GM21717 (cell line): ENCODE measurements around the gene TAF9.
"Not testable (repeated sequence)": the region's sequence is repeated elsewhere in the genome, so short reads cannot be mapped to it uniquely, and the experiment has no call there.

Experiments used
- ATAC-seq: cut with Tn5 transposase; IDR thresholded peaks from one replicate; pipeline ENCODE4 v1.9.1; 2021; ENCODE audit warnings: mild to moderate bottlenecking, moderate library complexity; ENCODE audit not compliant: unreplicated experiment

TAF9 gene

GRCh38 chr5:69369340-69370121 is at the start of gene TAF9, which contains the start of the genes AK6 and RAD17:
TAF9 (minus strand) TSS chr5:69369520; CDS start chr5:69365737, 3,783 bp downstream.
AK6 (minus strand) TSS chr5:69369520; CDS start chr5:69369490, 30 bp downstream.
RAD17 (plus strand) TSS chr5:69369818; CDS start chr5:69372209, 2,391 bp downstream.
- ATAC-seq: peak; percentile 92

- no peak for ATAC-seq
These were observed 49.2 kb upstream of the TAF9 start for GRCh38 chr5:69418554-69418953.

DNA sequence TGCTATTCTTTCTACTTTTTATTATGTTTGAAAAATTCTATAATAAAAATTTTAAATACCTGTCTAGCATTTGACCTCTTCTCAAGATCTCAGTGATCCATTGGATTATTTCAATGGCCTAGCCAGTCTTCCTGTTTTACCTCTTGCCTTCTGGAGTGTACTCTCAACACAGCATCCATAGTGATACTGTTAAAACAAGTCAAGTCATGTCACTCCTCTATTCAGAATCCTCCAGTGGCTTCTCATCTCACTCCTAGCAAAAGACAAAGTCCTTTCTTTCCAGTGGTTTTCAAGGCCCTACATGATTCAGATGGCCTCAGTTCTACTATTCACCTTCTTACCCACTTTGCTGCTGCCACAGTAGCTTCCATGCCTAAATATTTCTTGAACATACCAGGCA is 47.4 kb upstream of the TAF9 start:
- no peak for ATAC-seq

- no peak for ATAC-seq
These were observed 46.9 kb upstream of the TAF9 start for GRCh38 chr5:69416180-69416579.

DNA sequence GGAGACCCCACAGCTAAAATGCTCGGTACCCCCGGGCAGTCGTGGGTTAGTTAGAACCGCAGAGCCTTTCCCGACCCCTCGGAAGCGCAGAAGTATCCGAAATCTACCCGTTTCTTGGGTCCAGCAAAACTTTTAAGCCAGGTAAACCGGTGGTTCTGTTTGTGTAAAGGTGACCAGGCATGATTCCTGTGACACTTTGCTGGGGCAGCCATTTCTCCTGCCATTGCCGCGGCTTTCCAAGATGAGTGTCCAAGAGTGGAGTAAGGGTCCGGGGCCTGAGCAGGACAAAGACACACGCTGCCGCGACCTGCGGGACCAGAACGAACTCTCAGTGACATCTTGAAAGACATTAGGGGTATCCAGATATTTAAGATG is 46.3 kb upstream of the TAF9 start:
- ATAC-seq: no peak

- no peak for ATAC-seq
These were observed 45.7 kb upstream of the TAF9 start, which contains the start of gene MARVELD2 for GRCh38 chr5:69414885-69415583. MARVELD2 (plus strand) TSS chr5:69415116; CDS start chr5:69419386, 4,270 bp downstream.

DNA sequence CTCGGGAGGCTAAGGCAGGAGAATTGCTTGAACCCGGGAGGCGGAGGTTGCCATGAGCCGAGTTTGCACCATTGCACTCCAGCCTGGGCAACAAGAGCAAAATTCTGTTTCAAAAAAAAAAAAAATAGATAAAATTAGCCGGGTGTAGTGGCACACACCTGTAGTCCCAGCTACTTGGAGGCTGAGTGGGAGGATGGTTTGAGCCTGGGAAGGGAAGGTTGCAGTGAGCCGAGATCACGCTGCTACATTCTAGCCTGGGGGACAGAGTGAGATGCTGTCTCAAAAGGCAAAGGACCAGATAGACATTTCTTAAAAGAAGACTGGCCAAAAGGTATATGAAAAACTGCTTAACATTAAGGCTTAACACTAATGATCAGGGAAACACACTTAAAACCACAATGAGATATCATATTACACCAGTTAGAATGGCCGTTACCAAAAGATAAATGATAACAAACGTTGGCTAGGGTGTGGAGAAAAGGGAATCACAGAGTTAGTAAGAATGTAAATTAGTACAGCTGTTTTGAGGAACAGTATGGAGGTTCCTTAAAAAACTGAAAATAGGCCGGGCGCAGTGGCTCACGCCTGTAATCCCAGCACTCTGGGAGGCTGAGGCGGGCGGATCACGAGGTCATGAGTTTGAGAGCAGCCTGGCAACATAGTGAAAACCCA is 35.5 kb upstream of the TAF9 start:
- ATAC-seq: no peak

DNA sequence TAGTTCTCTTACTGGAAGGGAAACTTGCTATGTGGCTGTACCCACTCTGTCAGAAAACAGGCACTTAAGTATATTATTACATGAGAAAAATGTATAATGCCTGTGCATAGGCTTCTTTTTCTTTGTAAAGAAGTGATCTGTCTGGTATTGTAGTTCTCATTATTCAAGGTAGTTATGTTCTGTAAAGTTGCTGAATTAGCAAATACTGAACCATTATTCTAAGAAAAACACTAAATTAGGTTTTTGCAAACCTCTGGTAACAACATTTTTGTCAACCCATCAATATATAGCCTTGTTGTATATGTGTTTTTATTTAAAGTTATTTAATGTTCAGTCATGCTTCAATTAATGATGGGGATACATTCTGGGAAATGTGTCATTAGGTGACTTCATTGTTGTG is 9.1 kb upstream of the TAF9 start:
- no peak for ATAC-seq

DNA sequence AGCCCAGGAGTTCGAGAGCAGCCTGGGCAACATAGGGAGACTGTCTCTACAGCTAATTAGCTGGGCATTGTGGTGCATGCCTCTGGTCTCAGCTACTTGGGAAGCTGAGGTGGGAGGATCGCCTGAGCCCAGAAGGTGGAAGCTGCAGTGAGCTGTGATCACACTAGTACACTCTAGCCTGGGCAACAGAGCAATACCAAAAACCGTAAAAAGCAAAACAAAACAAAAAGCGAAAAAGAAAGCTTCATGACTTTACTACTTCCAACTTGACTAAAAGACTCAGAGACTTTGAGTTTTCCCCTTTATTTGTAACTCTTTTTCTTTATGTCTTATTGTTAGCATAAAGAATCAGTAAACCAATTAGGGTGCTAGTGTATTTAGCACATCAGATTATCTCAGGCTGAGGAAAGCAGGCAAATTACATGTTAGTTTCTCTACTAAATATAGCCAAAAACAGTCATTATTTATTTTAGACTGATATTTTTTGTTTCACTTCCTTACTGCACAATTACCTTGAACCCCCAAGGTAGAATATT is 5.7 kb upstream of the TAF9 start:
- ATAC-seq: peak; percentile 68

DNA sequence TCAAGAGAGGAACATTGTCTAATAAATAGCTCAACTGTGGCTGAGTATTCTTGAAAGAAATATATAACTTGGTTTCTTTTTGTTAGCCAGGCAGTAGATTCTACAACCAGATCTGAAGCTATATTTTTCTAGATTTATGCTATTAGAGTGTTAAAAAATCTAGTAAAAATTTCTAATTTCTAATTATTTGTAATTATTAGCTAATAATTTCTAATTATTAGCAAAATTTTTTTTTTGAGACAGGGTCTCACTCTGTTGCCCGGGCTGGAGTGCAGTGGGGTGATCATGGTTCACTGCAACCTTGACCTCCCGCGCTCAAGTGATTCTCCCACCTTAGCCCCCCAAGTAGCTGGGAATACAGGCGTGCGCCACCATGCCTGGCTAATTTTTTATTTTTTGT is 3.1 kb upstream of the TAF9 start:
- no peak for ATAC-seq

DNA sequence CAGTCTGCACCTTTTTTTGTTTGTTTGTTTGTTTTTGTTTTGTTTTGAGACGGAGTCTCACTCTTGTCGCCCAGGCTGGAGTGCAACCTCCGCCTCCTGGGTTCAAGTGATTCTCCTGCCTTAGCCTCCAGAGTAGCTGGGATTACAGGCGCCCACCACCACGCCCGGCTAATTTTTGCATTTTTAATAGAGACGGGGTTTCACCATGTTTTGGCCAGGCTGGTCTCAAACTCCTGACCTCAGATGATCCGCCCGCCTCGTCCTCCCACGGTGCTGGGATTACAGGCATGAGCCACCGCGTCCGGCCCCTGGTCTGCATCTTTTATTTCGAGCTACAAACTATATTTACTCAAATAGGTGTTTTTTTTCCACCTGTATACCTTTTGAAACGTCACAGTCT is 1.0 kb upstream of the TAF9 start:
- ATAC-seq: not testable (repeated sequence)

DNA sequence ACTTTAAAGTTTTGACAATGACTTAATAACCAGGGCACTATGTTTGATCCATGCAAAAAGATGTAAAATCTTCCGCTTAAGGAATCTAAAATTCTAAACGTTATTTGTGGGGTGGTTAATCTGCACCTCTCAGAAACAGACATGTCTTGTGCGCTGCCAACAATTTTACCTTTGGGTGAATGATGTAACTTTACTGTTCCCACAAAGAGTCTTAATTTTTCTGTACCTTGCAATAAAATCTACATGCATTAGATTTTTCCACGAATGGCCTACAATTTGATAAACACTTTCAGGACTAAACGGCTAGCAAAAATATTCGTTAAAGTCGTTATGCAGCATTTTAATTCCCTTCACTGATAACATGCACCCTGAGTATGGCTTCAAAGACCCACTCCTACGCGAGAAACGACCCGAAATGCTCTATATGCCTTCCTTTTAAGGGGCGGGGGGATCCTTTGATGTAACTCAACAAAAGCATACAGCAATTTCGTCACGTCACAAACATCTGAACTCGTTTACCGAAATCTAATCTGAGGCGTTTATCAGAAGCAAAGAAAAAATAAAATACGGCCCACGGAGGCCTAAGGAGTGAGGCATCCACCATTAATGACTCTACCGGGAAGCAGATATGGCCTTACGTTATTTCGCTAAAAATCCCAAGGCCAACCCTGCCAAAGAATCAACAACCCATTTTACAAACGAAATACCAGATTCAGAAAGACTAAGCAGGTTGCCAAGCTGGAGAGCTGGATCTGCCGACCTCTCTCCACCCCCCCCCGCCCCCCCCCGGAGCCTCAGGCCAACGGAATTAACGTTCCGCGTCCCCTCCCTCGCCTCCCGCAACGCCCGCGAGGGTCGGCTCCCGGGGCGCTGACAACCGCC is 621 bp downstream of the TAF9 start:
- peak; percentile 1 for ATAC-seq

GRCh38 chr5:69367697-69368279 is 1.5 kb downstream of the TAF9 start:
- ATAC-seq: no peak

- ATAC-seq: no peak
These were observed 4.5 kb downstream of the TAF9 start for GRCh38 chr5:69364850-69365249.

DNA sequence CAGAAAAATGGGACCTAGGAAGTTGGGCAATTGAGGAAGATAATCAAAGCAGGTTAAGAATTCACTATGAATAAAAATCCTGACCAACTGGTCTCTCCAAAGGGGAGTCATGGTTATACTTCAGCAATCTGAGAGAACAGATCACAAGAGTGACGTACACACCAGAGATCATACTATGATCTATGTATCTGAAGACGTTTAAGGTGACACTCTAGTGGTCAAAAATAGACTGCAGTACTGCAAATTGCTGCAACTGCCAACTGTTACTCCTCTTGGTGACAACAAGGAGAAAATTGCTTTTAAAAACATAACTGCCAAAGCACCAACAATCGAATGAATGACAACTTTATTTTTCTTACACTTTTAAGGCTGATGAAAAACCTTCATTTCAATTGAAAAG is 4.9 kb downstream of the TAF9 start:
- no peak for ATAC-seq

DNA sequence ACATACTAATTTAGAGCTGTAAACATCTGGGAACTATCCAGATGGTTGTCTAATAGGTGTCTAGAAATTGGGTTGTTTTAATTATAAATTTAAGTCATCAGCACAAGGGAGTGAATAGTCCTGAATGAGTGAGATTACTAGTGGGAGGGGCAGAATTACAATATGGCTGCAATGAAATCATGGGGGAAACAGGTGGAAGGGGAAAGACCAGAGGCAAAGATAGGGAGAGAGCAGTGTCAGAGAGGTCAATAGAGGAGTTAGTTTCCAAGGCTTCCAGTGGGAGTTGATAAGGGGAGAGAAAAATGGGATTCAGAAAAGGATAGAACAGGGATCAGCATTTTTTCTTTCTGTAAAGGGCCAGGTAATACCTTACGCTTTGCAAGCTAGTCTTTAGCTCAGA is 8.9 kb downstream of the TAF9 start:
- no peak for ATAC-seq

GRCh38 chr5:69359699-69360098 is 9.6 kb downstream of the TAF9 start:
- ATAC-seq: no peak

DNA sequence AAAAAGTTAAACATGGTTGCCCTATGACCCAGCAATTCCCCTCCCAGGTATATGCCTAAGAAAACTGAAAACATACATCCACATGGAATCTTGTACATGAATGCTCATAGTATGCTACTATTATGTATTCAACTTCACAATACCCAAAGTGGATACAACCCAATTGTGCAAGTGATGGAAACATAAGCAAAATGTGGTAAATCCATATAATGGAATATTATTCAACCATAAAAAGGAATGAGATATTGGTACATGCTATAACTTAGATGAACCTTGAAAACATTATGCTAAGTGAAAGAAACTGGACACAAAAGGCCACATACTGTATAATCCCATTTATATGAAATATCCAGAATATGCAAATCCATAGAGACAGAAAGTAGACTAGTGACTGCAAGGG is 18.7 kb downstream of the TAF9 start:
- no peak for ATAC-seq

DNA sequence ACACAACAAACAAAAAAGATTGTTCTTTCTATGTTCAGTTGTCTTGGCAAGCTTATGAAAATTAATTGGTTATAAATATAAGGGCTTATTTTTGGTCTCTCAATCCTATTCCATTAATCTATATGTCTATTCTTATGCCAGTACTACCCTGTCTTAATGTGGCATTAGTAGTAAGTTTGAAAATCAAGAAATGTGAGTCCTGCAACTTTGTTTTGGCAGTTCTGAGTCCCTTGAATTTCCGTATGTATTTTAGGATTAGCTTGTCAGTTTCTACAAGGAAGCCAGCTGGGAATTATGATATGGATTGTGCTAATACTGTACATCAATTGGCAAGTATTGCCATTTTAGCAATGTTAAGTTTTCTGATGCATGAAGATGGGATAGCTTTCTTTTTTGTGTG is 26.2 kb downstream of the TAF9 start:
- ATAC-seq: no peak
